Hepatocyte (in vitro differentiated cells): ENCODE measurements around the gene MAPK6. TPM values are rescaled to one million over a fixed set of nuclear protein-coding genes. Genes with fewer than 3 reads are reported as not detected.

Experiments used
- DNase-seq: peaks from one replicate; pipeline ENCODE4 v3.0.0-alpha.2; 2016; ENCODE audit warnings: low spot score
- H2AFZ ChIP-seq: fragments of 200-600 bp; sonication (generic); 2 replicates; pipeline ENCODE4 v1.6.0; 2016; ENCODE audit warnings: antibody characterized with exemption, mild to moderate bottlenecking
- H3K27ac ChIP-seq: fragments of 200-600 bp; sonication (generic); 2 replicates; pipeline ENCODE4 v1.5.1; 2016; ENCODE audit warnings: mild to moderate bottlenecking
- H3K27me3 ChIP-seq: fragments of 200-600 bp; sonication (generic); 2 replicates; pipeline ENCODE4 v1.6.1; 2016
- H3K36me3 ChIP-seq: fragments of 200-600 bp; sonication (generic); replicated peaks from 2 replicates; pipeline ENCODE4 v1.5.1; 2016; ENCODE audit warnings: low read depth; ENCODE audit not compliant: insufficient read depth
- H3K4me1 ChIP-seq: fragments of 200-600 bp; sonication (generic); 2 replicates; pipeline ENCODE4 v1.5.1; 2016; ENCODE audit warnings: mild to moderate bottlenecking, moderate library complexity; ENCODE audit not compliant: insufficient read depth
- H3K4me2 ChIP-seq: fragments of 200-600 bp; sonication (generic); 2 replicates; pipeline ENCODE4 v1.6.0; 2016
- H3K4me3 ChIP-seq: fragments of 200-600 bp; sonication (generic); 2 replicates; pipeline ENCODE4 v1.5.1; 2016; ENCODE audit warnings: mild to moderate bottlenecking
- H3K79me2 ChIP-seq: fragments of 200-600 bp; sonication (generic); 2 replicates; pipeline ENCODE4 v1.6.0; 2017; ENCODE audit warnings: mild to moderate bottlenecking
- H3K9me2 ChIP-seq: fragments of 200-600 bp; sonication (generic); replicated peaks from 2 replicates; pipeline ENCODE4 v1.6.0; 2017; ENCODE audit warnings: mild to moderate bottlenecking; ENCODE audit not compliant: insufficient read depth
- H3K9me3 ChIP-seq: fragments of 200-600 bp; sonication (generic); 2 replicates; pipeline ENCODE4 v1.5.1; 2016; ENCODE audit warnings: low read depth, mild to moderate bottlenecking
- H4K20me1 ChIP-seq: fragments of 200-600 bp; sonication (generic); 2 replicates; pipeline ENCODE4 v1.6.0; 2016; ENCODE audit warnings: mild to moderate bottlenecking; ENCODE audit not compliant: insufficient read depth, poor library complexity, severe bottlenecking
- EZH2 ChIP-seq: fragments of 200-600 bp; sonication (generic); IDR thresholded peaks from 2 replicates; pipeline ENCODE4 v1.6.1; 2016; ENCODE audit warnings: antibody characterized with exemption, mild to moderate bottlenecking, borderline replicate concordance
- EZH2phosphoT487 ChIP-seq: fragments of 200-600 bp; sonication (generic); IDR thresholded peaks from one replicate; pipeline ENCODE4 v1.6.1; 2018; ENCODE audit warnings: antibody characterized with exemption, mild to moderate bottlenecking, low read depth, moderate library complexity; ENCODE audit not compliant: unreplicated experiment, severe bottlenecking
- WGBS: methylation state at CpG from one replicate; pipeline ENCODE4 v1.1.6; 2016; ENCODE audit warnings: low lambda C conversion rate; ENCODE audit errors: missing lambda C conversion rate; 5-methylcytosine and 5-hydroxymethylcytosine counted together
- polyA plus RNA-seq: library from polyadenylated mRNA; unstranded; fragments of >200 nt; fragmentation: Nextera tagmentation; extraction: Ambion mirVana; gene quantifications from 2 replicates; pipeline ENCODE4 v1.2.1, GENCODE V29; 2016
- total RNA-seq: library from RNA; depleted of rRNA; stranded (reverse); fragments of >200 nt; gene quantifications from 2 replicates; pipeline ENCODE4 v1.2.3, GENCODE V29; 2014
- TF ChIP-seq, protein P1 (sequence below): fragments of 200-600 bp; sonication (generic); IDR thresholded peaks from 2 replicates; pipeline ENCODE4 v1.5.1; 2016; ENCODE audit warnings: antibody characterized with exemption, mild to moderate bottlenecking; ENCODE audit not compliant: poor library complexity

MAPK6 gene
- total and polyA plus RNA-seq, 2 experiments from 2014 or later, result 37.8 to 123 TPM

DNA sequence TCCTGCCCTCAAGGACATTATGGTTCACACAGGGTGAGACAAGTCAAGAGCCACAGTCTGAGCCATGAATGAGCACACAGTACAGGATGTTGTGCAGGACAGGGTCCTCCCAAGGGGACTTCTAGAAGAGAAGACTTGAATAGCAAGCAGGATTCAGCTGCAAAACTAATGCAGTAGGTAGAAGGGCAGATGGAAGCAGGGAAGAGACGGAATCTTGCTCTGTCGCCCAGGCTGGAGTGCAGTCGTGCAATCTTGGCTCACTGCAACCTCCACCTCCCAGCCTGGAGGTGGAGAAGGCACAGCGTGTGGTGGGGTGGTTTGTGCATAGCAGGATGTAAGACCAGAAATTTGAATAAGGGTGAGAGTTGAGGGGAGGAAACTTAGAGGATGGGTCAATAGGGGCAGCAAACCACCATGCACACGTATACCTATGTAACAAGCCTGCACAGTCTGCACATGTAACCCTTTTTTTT, 85.5 kb downstream of the MAPK6 start:
- Histone ChIP-seq H3K9me2 (no peaks in the 10 kb centered on the region), H2AFZ (no peak overlapping the region), H3K4me1 (no peaks in the 10 kb centered on the region), H3K27me3 (no peaks in the 10 kb centered on the region), H3K4me3 (no peak overlapping the region), H3K36me3 (no peaks in the 10 kb centered on the region), H4K20me1 (no peaks in the 10 kb centered on the region), H3K27ac (no peak overlapping the region), H3K79me2 (no peaks in the 10 kb centered on the region), H3K4me2 (no peak overlapping the region), H3K9me3 (no peaks in the 10 kb centered on the region)
- DNase-seq, result no peak
- TF ChIP-seq, protein P1, sequence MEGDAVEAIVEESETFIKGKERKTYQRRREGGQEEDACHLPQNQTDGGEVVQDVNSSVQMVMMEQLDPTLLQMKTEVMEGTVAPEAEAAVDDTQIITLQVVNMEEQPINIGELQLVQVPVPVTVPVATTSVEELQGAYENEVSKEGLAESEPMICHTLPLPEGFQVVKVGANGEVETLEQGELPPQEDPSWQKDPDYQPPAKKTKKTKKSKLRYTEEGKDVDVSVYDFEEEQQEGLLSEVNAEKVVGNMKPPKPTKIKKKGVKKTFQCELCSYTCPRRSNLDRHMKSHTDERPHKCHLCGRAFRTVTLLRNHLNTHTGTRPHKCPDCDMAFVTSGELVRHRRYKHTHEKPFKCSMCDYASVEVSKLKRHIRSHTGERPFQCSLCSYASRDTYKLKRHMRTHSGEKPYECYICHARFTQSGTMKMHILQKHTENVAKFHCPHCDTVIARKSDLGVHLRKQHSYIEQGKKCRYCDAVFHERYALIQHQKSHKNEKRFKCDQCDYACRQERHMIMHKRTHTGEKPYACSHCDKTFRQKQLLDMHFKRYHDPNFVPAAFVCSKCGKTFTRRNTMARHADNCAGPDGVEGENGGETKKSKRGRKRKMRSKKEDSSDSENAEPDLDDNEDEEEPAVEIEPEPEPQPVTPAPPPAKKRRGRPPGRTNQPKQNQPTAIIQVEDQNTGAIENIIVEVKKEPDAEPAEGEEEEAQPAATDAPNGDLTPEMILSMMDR, result no peak
- TF ChIP-seq EZH2phosphoT487 (no peak), EZH2 (no peak)
- 92% methylated on average over 5 of the region's 5 CpGs for WGBS

DNA sequence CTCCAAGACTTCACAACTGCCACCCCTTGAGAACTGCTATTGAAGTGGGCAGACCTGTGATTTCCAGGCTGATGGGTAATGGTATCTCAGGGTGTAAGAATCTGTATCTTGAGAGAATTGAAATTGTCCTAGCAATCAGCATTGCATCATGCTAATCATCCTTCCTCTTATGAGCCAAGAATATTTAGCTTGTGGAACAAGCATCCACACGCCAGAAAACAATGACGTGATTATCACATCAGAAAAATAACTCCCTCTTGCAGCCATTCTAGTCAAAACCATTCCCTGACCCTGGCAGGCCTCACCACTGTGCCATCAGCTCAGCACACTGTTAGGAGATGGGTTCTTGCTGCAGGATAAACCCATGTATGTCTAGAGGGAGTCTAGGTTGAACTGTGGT, 86.8 kb downstream of the MAPK6 start:
- no peak for DNase-seq
- Histone ChIP-seq H3K4me2 (no peak overlapping the region), H3K79me2 (no peaks in the 10 kb centered on the region), H3K4me1 (no peaks in the 10 kb centered on the region), H4K20me1 (no peaks in the 10 kb centered on the region), H3K9me2 (no peaks in the 10 kb centered on the region), H3K36me3 (no peaks in the 10 kb centered on the region), H2AFZ (no peak overlapping the region), H3K27ac (no peak overlapping the region), H3K4me3 (no peak overlapping the region), H3K27me3 (no peaks in the 10 kb centered on the region), H3K9me3 (no peaks in the 10 kb centered on the region)
- 95% methylated on average over 2 of the region's 2 CpGs for WGBS
- no peak for TF ChIP-seq EZH2
- TF ChIP-seq, protein P1, result no peak
- TF ChIP-seq EZH2phosphoT487, result no peak

DNA sequence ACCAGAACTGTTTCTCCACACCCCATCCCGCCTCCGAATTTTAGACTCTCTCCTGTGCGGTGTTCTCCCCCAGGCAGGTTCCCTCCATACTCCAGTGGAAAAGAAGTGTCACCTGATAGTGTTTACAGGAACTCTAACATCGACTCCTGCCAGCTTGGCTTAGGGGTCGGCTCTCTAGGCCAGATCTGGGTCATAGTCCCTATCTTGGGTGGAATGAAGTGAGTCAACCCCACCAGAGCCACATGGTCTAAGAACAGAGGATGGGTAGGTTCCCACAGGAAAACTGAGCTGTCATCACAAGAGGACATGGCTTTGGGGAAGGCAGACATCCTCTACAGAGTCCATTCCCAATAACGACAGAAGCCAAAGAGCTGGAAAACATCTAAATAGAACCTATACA, 87.6 kb downstream of the MAPK6 start:
- WGBS, result 87% methylated on average over 6 of the region's 6 CpGs
- H3K79me2 ChIP-seq, result no peaks in the 10 kb centered on the region
- H3K9me3 ChIP-seq, result no peaks in the 10 kb centered on the region
- no peak overlapping the region for H3K4me2 ChIP-seq
- H3K4me3 ChIP-seq, result no peak overlapping the region
- H3K27me3 ChIP-seq, result peaks cover under 1% of the 10 kb centered on the region
- H3K4me1 ChIP-seq, result no peaks in the 10 kb centered on the region
- no peak for DNase-seq
- H3K9me2 ChIP-seq, result no peaks in the 10 kb centered on the region
- no peaks in the 10 kb centered on the region for H3K36me3 ChIP-seq
- H4K20me1 ChIP-seq, result no peaks in the 10 kb centered on the region
- TF ChIP-seq EZH2phosphoT487 (no peak), EZH2 (no peak)
- TF ChIP-seq, protein P1, result no peak
- no peak overlapping the region for H3K27ac ChIP-seq
- H2AFZ ChIP-seq, result no peak overlapping the region

DNA sequence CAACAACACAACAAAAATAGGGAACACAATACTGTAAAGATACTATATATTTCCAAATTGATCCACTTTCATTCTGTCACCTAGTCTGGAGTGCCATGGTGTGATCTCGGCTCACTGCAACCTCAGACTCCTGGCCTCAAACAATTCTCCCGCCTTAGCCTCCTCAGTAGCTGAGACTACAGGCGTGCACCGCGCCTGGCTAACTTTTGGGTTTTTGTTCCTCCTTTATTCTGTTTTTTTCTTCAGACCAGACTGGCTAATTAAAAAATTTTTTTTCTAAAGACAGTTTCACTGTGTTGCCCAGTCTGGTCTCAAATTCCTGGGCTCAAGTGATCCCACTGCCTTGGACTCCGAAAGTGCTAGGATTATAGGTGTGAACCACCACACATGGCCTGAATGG, 88.2 kb downstream of the MAPK6 start:
- no peaks in the 10 kb centered on the region for H3K4me1 ChIP-seq
- H3K4me2 ChIP-seq, result no peak overlapping the region
- WGBS, result 97% methylated on average over 6 of the region's 6 CpGs
- no peaks in the 10 kb centered on the region for H3K79me2 ChIP-seq
- H3K27ac ChIP-seq, result no peak overlapping the region
- H3K9me3 ChIP-seq, result no peaks in the 10 kb centered on the region
- H3K27me3 ChIP-seq, result peaks cover 4% of the 10 kb centered on the region
- H4K20me1 ChIP-seq, result no peaks in the 10 kb centered on the region
- H3K36me3 ChIP-seq, result no peaks in the 10 kb centered on the region
- no peak for DNase-seq
- H3K9me2 ChIP-seq, result no peaks in the 10 kb centered on the region
- H2AFZ ChIP-seq, result no peak overlapping the region
- TF ChIP-seq EZH2 (no peak), EZH2phosphoT487 (no peak)
- TF ChIP-seq, protein P1, result no peak
- no peak overlapping the region for H3K4me3 ChIP-seq
